Skin of body (tissue), 2 donors: Measurements from ENCODE around the gene ALG14. TPM values are rescaled to one million over a fixed set of nuclear protein-coding genes. Genes with fewer than 3 reads are reported as not detected.

Source experiments
- DNase-seq: peaks from one replicate; lab custom pipeline; 2025; lab: John Stamatoyannopoulos, UW
- total RNA-seq: library from RNA; depleted of rRNA; stranded (reverse); fragments of >200 nt; gene quantifications from one replicate; pipeline ENCODE4 v1.2.3, GENCODE V29; 2014

Gene ALG14
- total RNA-seq, 1 donor from 2014 or later, result 1.8 TPM

GRCh38 chr1:94931254-94931841, 141.4 kb downstream of the ALG14 start:
- no peak for DNase-seq

GRCh38 chr1:94929351-94930217, 143.2 kb downstream of the ALG14 start:
- DNase-seq, result no peak

- DNase-seq, result no peak
Observed at GRCh38 chr1:94928293-94928939, 144.3 kb downstream of the ALG14 start.

- peak; percentile 46 for DNase-seq
Observed at GRCh38 chr1:94927405-94928175, 145.2 kb downstream of the ALG14 start.

GRCh38 chr1:94926915-94927404, 145.8 kb downstream of the ALG14 start, which contains the start of gene CNN3:
CNN3 (minus strand) TSS chr1:94927110; CDS start chr1:94926894, 216 bp downstream.
- DNase-seq, result peak; percentile 92

- no peak for DNase-seq
Observed at GRCh38 chr1:94926126-94926914, 146.4 kb downstream of the ALG14 start.

GRCh38 chr1:94925561-94926125, 147.1 kb downstream of the ALG14 start:
- peak; percentile 94 for DNase-seq

GRCh38 chr1:94925004-94925403, 147.7 kb downstream of the ALG14 start:
- peak; percentile 37 for DNase-seq

Other genes starting within 250 kb of the ALG14 start
- 197 TPM for gene CNN3, start 145.8 kb downstream of the ALG14 start, total RNA-seq
- gene TLCD4, start 44.4 kb upstream of the ALG14 start, total RNA-seq, result 9.0 TPM
- gene RWDD3, start 161.3 kb upstream of the ALG14 start, total RNA-seq, result 17.1 TPM